Right lobe of liver (tissue), 6 donors: ENCODE results near the gene HDAC1. TPM values are rescaled to one million over a fixed set of nuclear protein-coding genes. Genes with fewer than 3 reads are reported as not detected.

Experiments
- ATAC-seq, 4 donors: fragments of 200-7000 bp; cut with Tn5 transposase; one replicate each; pipeline ENCODE4 v1.9.1; 2020; ENCODE audit warnings: mild to moderate bottlenecking in 4 of 4, moderate library complexity in 4 of 4
- DNase-seq, 3 donors: peaks; one replicate each; pipeline ENCODE4 v3.0.0-alpha.2; 2020
- H3K27ac ChIP-seq, 3 donors: fragments of 200-600 bp; one replicate each; pipeline ENCODE4 v1.8.0; 2022
- H3K27me3 ChIP-seq, 2 donors: fragments of 200-600 bp; one replicate each; pipeline ENCODE4 v1.8.0; 2022
- H3K36me3 ChIP-seq, 4 donors: fragments of 200-600 bp; sonication (generic) in 1 of 4; one replicate each; pipeline versions ENCODE4 v1.5.1 to v1.8.0; 2017 to 2022; ENCODE audit warnings: control low read depth in 1 of 4
- H3K4me1 ChIP-seq, 4 donors: fragments of 200-600 bp; sonication (generic) in 1 of 4; one replicate each; pipeline versions ENCODE4 v1.5.1 to v1.8.0; 2017 to 2022; ENCODE audit warnings: control low read depth in 1 of 4
- H3K4me3 ChIP-seq, 3 donors: fragments of 200-600 bp; one replicate each; pipeline ENCODE4 v1.8.0; 2022
- H3K9me3 ChIP-seq, 4 donors: fragments of 200-600 bp; sonication (generic) in 1 of 4; one replicate each; pipeline versions ENCODE4 v1.5.1 to v1.8.0; 2017 to 2022; ENCODE audit warnings: control low read depth in 1 of 4
- POLR2A ChIP-seq: fragments of 450-650 bp; IDR thresholded peaks from one replicate; pipeline ENCODE4 v1.6.1; 2017; ENCODE audit warnings: antibody characterized with exemption, mild to moderate bottlenecking
- WGBS: methylation state at CpG from one replicate; pipeline ENCODE4 v1.1.6; 2018; ENCODE audit warnings: low coverage, low lambda C conversion rate; ENCODE audit not compliant: insufficient coverage; ENCODE audit errors: missing lambda C conversion rate; 5-methylcytosine and 5-hydroxymethylcytosine counted together
- intact Hi-C, 2 donors: fragments of 100-400 bp; cut with DNase I; formaldehyde crosslinking; loops; one replicate each; pipeline versions ENCODE4 v1.11.2 to v1.14.1; 2022
- total RNA-seq, 6 experiments: library from RNA; depleted of rRNA in 2 of 6; stranded (reverse); fragments of >200 nt in 2 of 6; fragmentation: NEBNext Ultra II Directional in 3 of 6; extraction: Animal tissue kit (Norgen Biotek cat#: 25700) in 3 of 6; gene quantifications; one replicate each; pipeline versions ENCODE4 v1.1.0 to v1.2.4, GENCODE V29; 2016 to 2023
- TF ChIP-seq, protein P1 (sequence below), 4 donors: fragments of 200-600 bp in 3 of 4; fragments of 450-650 bp in 1 of 4; IDR thresholded peaks; one replicate each; pipeline versions ENCODE4 v1.5.1 to v1.8.0; 2016 to 2022; ENCODE audit warnings: antibody characterized with exemption in 4 of 4, mild to moderate bottlenecking in 2 of 4
- donor health status: DM: no; HTN: yes; CAD: no.
- donor health status: DM: no; HTN: no; CAD: no.
- donor health status: DM: no; HTN: no; CAD: no.
- donor health status: DM: no; HTN: yes; CAD: no.
- donor health status: DM: no; HTN: yes; CAD: no.

Gene HDAC1
- total RNA-seq, 6 experiments from 2014 or later, result 24.0 to 40.6 (median 32.4) TPM

DNA sequence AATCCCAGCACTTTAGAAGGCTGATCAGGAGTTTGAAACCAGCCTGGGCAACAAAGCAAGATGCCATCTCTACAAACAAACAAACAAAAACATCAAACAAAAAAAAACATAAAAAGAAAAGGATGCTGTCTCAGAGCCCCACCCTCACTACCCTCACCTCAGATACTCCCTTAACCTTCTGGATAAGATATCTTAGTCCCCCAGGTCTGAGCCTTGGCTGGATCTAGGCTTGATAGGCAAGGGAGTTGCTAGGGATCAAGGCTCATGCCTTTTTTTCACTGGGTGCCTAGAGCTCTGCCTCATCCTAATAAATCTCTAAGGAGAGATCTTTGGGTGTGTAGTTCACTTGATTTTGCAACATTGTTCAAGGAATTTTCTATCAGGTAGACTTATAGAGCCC, 7.4 kb downstream of the HDAC1 start:
- DNase-seq, result no peak
- Histone ChIP-seq H3K9me3 (no peaks in the 10 kb centered on the region), H3K27me3 (no peaks in the 10 kb centered on the region), H3K36me3 (peaks cover 0 to 21% (median 9%) of the 10 kb centered on the region in 4 donors), H3K4me1 (no peaks in the 10 kb centered on the region), H3K27ac (no peak overlapping the region), H3K4me3 (no peak overlapping the region)
- intact Hi-C loops, result no loop called here
- no peak for ATAC-seq
- no peak for TF ChIP-seq POLR2A
- TF ChIP-seq, protein P1, sequence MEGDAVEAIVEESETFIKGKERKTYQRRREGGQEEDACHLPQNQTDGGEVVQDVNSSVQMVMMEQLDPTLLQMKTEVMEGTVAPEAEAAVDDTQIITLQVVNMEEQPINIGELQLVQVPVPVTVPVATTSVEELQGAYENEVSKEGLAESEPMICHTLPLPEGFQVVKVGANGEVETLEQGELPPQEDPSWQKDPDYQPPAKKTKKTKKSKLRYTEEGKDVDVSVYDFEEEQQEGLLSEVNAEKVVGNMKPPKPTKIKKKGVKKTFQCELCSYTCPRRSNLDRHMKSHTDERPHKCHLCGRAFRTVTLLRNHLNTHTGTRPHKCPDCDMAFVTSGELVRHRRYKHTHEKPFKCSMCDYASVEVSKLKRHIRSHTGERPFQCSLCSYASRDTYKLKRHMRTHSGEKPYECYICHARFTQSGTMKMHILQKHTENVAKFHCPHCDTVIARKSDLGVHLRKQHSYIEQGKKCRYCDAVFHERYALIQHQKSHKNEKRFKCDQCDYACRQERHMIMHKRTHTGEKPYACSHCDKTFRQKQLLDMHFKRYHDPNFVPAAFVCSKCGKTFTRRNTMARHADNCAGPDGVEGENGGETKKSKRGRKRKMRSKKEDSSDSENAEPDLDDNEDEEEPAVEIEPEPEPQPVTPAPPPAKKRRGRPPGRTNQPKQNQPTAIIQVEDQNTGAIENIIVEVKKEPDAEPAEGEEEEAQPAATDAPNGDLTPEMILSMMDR (IDR thresholded peaks at IDR 0.05), result no peak

DNA sequence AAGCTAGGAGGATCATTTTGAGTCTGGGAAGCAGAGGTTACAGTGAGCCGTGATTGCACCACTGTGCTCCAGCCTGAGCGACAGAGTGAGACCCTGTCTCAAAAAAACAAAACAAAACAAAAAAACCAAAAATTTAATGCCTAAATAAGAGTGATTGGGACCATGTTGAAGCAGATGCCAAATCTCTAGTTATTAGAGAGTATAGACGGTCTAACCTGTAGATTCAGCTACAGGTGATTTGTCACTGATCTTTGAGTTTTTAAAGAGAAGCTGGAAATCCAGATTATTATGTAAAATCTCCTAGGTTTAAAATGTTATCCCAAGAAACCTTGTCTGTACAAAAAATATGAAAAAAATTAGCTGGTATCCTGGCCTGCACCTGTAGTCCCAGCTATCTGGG, 11.5 kb downstream of the HDAC1 start:
- Histone ChIP-seq H3K4me3 (no peak overlapping the region), H3K27ac (no peak overlapping the region), H3K36me3 (peaks cover 0 to 35% (median 13%) of the 10 kb centered on the region in 4 donors), H3K4me1 (peaks cover 0 to 7% (median 0%) of the 10 kb centered on the region in 4 donors), H3K9me3 (no peaks in the 10 kb centered on the region), H3K27me3 (no peaks in the 10 kb centered on the region)
- 91% methylated on average over 3 of the region's 3 CpGs for WGBS
- intact Hi-C loops, result loop anchor here in 1 of 2 donors (10.0 kb wide), 1 partner anchor 69 kb away; no protein-coding TSS in a partner anchor
- DNase-seq, result no peak
- no peak for ATAC-seq
- no peak for TF ChIP-seq POLR2A

DNA sequence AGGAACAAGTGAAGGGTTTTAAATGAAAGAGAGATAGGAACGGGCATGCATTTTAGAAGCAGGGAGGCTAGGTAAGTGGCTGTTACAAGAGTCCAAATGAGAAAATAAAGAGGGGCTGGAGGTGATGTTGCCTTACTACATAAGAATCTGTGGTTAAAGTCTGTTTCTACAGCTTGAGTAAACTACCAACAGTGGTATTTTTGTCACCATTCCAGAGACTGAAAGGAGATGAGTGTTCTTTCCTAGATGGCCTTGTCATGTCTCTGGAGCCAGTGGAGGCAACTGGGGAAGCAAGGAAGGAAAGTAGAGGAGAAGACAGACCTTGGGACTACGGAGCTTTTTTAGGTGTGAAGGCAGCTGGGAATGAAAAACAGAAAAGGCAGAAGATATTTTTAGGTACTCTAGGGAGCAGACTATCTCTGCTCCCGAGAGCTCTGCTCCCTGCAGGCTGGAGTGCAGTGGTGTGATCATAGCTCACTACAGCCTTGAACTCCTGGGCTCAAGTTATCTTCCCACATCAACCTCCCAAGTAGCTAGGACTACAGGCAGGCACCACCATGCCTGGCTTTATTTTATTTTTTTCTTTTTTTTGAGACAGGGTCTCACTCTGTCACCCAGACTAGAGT, 12.2 kb downstream of the HDAC1 start:
- Histone ChIP-seq H3K27ac (no peak overlapping the region), H3K4me3 (no peak overlapping the region), H3K4me1 (peaks cover 0 to 11% (median 2%) of the 10 kb centered on the region in 4 donors), H3K36me3 (peaks cover 0 to 35% (median 13%) of the 10 kb centered on the region in 4 donors), H3K27me3 (no peaks in the 10 kb centered on the region), H3K9me3 (no peaks in the 10 kb centered on the region)
- TF ChIP-seq POLR2A, result no peak
- TF ChIP-seq, protein P1 (IDR thresholded peaks at IDR 0.05), result no peak
- intact Hi-C loops, result loop anchor here in 1 of 2 donors (10.0 kb wide), 1 partner anchor 69 kb away; no protein-coding TSS in a partner anchor
- WGBS, result 85% methylated on average over 2 of the region's 3 CpGs
- no peak for DNase-seq
- no peak for ATAC-seq

DNA sequence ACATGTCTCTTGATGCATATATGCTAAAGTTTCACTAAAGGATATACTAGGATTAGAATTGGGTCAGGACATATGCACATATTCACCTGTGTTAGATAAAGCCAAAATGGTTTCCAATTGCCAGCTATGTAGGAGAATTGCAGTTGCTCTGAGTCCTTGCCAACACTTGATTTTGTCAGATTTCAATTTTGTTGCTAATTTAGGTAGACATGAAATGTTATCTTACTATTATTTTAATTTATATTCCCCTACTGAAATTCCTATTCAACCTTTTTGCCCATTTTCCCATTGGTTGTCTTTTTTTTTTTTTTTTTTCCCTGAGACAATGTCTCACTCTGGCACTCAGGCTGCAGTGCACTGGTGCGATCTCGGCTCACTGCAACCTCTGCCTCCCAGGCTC, 13.4 kb downstream of the HDAC1 start:
- 100% methylated on average over 2 of the region's 2 CpGs for WGBS
- ATAC-seq, result no peak
- no peak for TF ChIP-seq POLR2A
- TF ChIP-seq, protein P1 (IDR thresholded peaks at IDR 0.05), result no peak

DNA sequence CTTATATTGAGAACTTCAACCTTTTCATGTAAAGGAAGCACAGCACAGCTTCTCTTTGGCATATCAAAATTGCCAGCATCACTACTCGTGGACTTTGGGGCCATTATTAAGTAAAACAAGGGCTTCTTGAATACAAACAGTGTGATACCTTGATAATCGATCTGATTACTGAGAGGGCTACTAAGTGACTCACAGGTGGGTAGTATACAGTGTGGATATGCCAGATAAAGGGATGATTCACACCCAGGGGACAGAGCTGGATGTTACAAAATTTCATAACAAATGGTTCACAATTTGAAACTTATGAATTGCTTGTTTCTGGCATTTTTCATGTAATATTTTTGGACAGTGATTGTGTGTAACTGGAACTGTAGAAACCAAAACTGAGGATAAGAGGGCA, 15.4 kb downstream of the HDAC1 start:
- DNase-seq (no peak), ATAC-seq (peak in 1 of 4 donors; percentile 78)
- Histone ChIP-seq H3K4me3 (no peak overlapping the region), H3K27ac (no peak overlapping the region), H3K27me3 (no peaks in the 10 kb centered on the region), H3K36me3 (peaks cover 0 to 32% (median 13%) of the 10 kb centered on the region in 4 donors), H3K4me1 (peaks cover 0 to 43% (median 18%) of the 10 kb centered on the region in 4 donors), H3K9me3 (no peaks in the 10 kb centered on the region)
- TF ChIP-seq POLR2A, result no peak
- WGBS, result 57% methylated on average over 2 of the region's 2 CpGs
- intact Hi-C loops, result loop anchor here in 1 of 2 donors (10.0 kb wide), 1 partner anchor 73 kb away; no protein-coding TSS in a partner anchor

More for the DNA sequence above, 13.4 kb downstream of the HDAC1 start:
- DNase-seq, result no peak
- Histone ChIP-seq H3K4me1 (peaks cover 0 to 23% (median 7%) of the 10 kb centered on the region in 4 donors), H3K27ac (no peak overlapping the region), H3K4me3 (no peak overlapping the region), H3K36me3 (peaks cover 0 to 35% (median 13%) of the 10 kb centered on the region in 4 donors), H3K9me3 (no peaks in the 10 kb centered on the region), H3K27me3 (no peaks in the 10 kb centered on the region)
- intact Hi-C loops, result loop anchor here in 1 of 2 donors (10.0 kb wide), 1 partner anchor 71 kb away; no protein-coding TSS in a partner anchor
